ENCODE data around the gene MPEG1.

The MPEG1 gene

GRCh38 chr11:59180168-59180776 lies 32.5 kb downstream of the MPEG1 start:
- no peak for TF ChIP-seq CTCF (IDR thresholded peaks at IDR 0.05; ENCODE audit: poor library complexity, severe bottlenecking)
- Histone ChIP-seq H3K27me3 (ENCODE audit: insufficient read depth, poor library complexity, severe bottlenecking) (no peaks in the 10 kb centered on the region), H3K36me3 (ENCODE audit: low read depth) (peaks cover 46% of the 10 kb centered on the region), H3K9me3 (ENCODE audit: severe bottlenecking) (peaks cover 6% of the 10 kb centered on the region), H3K4me1 (ENCODE audit: insufficient read depth, poor library complexity, severe bottlenecking) (peaks cover 2% of the 10 kb centered on the region), H3K27ac (ENCODE audit: poor library complexity, severe bottlenecking) (no peak overlapping the region), H3K4me3 (ENCODE audit: severe bottlenecking) (no peak overlapping the region)
- DNase-seq (ENCODE audit: low spot score), result no peak
- no peak for ATAC-seq (ENCODE audit: low read depth)

- Histone ChIP-seq H3K9me3 (ENCODE audit: severe bottlenecking) (peaks cover 6% of the 10 kb centered on the region), H3K27ac (ENCODE audit: poor library complexity, severe bottlenecking) (no peak overlapping the region), H3K4me1 (ENCODE audit: insufficient read depth, poor library complexity, severe bottlenecking) (peaks cover 11% of the 10 kb centered on the region), H3K4me3 (ENCODE audit: severe bottlenecking) (no peak overlapping the region), H3K36me3 (ENCODE audit: low read depth) (peaks cover 44% of the 10 kb centered on the region), H3K27me3 (ENCODE audit: insufficient read depth, poor library complexity, severe bottlenecking) (no peaks in the 10 kb centered on the region)
- ATAC-seq (ENCODE audit: low read depth), result no peak
- no peak for TF ChIP-seq CTCF (IDR thresholded peaks at IDR 0.05; ENCODE audit: poor library complexity, severe bottlenecking)
- DNase-seq (ENCODE audit: low spot score), result no peak
Measured at GRCh38 chr11:59179121-59179520, 33.6 kb downstream of the MPEG1 start.

GRCh38 chr11:59178402-59178801 lies 34.3 kb downstream of the MPEG1 start:
- H3K36me3 ChIP-seq (ENCODE audit: low read depth), result peaks cover 39% of the 10 kb centered on the region
- no peak for TF ChIP-seq CTCF (IDR thresholded peaks at IDR 0.05; ENCODE audit: poor library complexity, severe bottlenecking)
- ATAC-seq (ENCODE audit: low read depth) (no peak), DNase-seq (ENCODE audit: low spot score) (no peak)
- H3K4me1 ChIP-seq (ENCODE audit: insufficient read depth, poor library complexity, severe bottlenecking), result peaks cover 14% of the 10 kb centered on the region
- H3K4me3 ChIP-seq (ENCODE audit: severe bottlenecking), result no peak overlapping the region
- no peaks in the 10 kb centered on the region for H3K27me3 ChIP-seq (ENCODE audit: insufficient read depth, poor library complexity, severe bottlenecking)
- no peak overlapping the region for H3K27ac ChIP-seq (ENCODE audit: poor library complexity, severe bottlenecking)
- peaks cover 6% of the 10 kb centered on the region for H3K9me3 ChIP-seq (ENCODE audit: severe bottlenecking)

- Histone ChIP-seq H3K27me3 (ENCODE audit: insufficient read depth, poor library complexity, severe bottlenecking) (no peaks in the 10 kb centered on the region), H3K9me3 (ENCODE audit: severe bottlenecking) (peaks cover 6% of the 10 kb centered on the region), H3K36me3 (ENCODE audit: low read depth) (peaks cover 18% of the 10 kb centered on the region), H3K4me1 (ENCODE audit: insufficient read depth, poor library complexity, severe bottlenecking) (peaks cover 14% of the 10 kb centered on the region), H3K27ac (ENCODE audit: poor library complexity, severe bottlenecking) (no peak overlapping the region), H3K4me3 (ENCODE audit: severe bottlenecking) (no peak overlapping the region)
- ATAC-seq (ENCODE audit: low read depth) (no peak), DNase-seq (ENCODE audit: low spot score) (no peak)
- no peak for TF ChIP-seq CTCF (IDR thresholded peaks at IDR 0.05; ENCODE audit: poor library complexity, severe bottlenecking)
Measured at GRCh38 chr11:59176330-59176729, 36.4 kb downstream of the MPEG1 start.

- H3K36me3 ChIP-seq (ENCODE audit: low read depth), result peaks cover 16% of the 10 kb centered on the region
- H3K4me1 ChIP-seq (ENCODE audit: insufficient read depth, poor library complexity, severe bottlenecking), result peaks cover 14% of the 10 kb centered on the region
- H3K9me3 ChIP-seq (ENCODE audit: severe bottlenecking), result peaks cover 6% of the 10 kb centered on the region
- peak overlapping the region; percentile 95 for H3K27ac ChIP-seq (ENCODE audit: poor library complexity, severe bottlenecking)
- no peak overlapping the region for H3K4me3 ChIP-seq (ENCODE audit: severe bottlenecking)
- no peaks in the 10 kb centered on the region for H3K27me3 ChIP-seq (ENCODE audit: insufficient read depth, poor library complexity, severe bottlenecking)
- ATAC-seq (ENCODE audit: low read depth), result no peak
- DNase-seq (ENCODE audit: low spot score), result no peak
- TF ChIP-seq CTCF (IDR thresholded peaks at IDR 0.05; ENCODE audit: poor library complexity, severe bottlenecking), result no peak
Measured at GRCh38 chr11:59175091-59175501, 37.6 kb downstream of the MPEG1 start.
